Measurements from ENCODE around the gene DDB1.

- no peak for TF ChIP-seq CTCF (IDR thresholded peaks at IDR 0.05; ENCODE audit: low read depth, low read length, poor library complexity, severe bottlenecking)
- no peak for TF ChIP-seq EZH2phosphoT487 (IDR thresholded peaks at IDR 0.05; ENCODE audit: borderline replicate concordance, low read length)
Measured at GRCh38 chr11:61275191-61275590, 57.7 kb downstream of the DDB1 start.
